H9 (cell line): Measurements from ENCODE around the gene EIF5A2. TPM values are rescaled to one million over a fixed set of nuclear protein-coding genes. Genes with fewer than 3 reads are reported as not detected.

Experiments
- DNase-seq: peaks from one replicate; pipeline ENCODE4 v3.0.0-alpha.2; 2017
- H2AFZ ChIP-seq: one replicate; pipeline ENCODE4 v1.6.1; 2013; ENCODE audit warnings: mild to moderate bottlenecking, low read length, control low read depth, moderate library complexity
- H2AK5ac ChIP-seq: 2 replicates; pipeline ENCODE4 v1.6.1; 2013; ENCODE audit warnings: low read length, control low read depth, mixed read lengths; ENCODE audit not compliant: insufficient read length
- H2BK120ac ChIP-seq: one replicate; pipeline ENCODE4 v1.6.1; 2013; ENCODE audit warnings: low read depth, mild to moderate bottlenecking, low read length, control low read depth, inconsistent platforms; ENCODE audit not compliant: poor library complexity, severe bottlenecking
- H2BK12ac ChIP-seq: 2 replicates; pipeline ENCODE4 v1.6.1; 2013; ENCODE audit warnings: low read length, control low read depth, mixed read lengths, low read depth; ENCODE audit not compliant: insufficient read length
- H2BK15ac ChIP-seq: 2 replicates; pipeline ENCODE4 v1.6.1; 2013; ENCODE audit warnings: low read depth, low read length, control low read depth
- H2BK20ac ChIP-seq: one replicate; pipeline ENCODE4 v1.6.1; 2013; ENCODE audit warnings: low read depth, mild to moderate bottlenecking, low read length, control low read depth, inconsistent platforms; ENCODE audit not compliant: poor library complexity, severe bottlenecking
- H2BK5ac ChIP-seq: 2 replicates; pipeline ENCODE4 v1.6.1; 2013; ENCODE audit warnings: low read length, control low read depth, mixed read lengths; ENCODE audit not compliant: insufficient read length
- H3K14ac ChIP-seq: 2 replicates; pipeline ENCODE4 v1.6.1; 2013; ENCODE audit warnings: low read length, control low read depth; ENCODE audit not compliant: insufficient read depth
- H3K18ac ChIP-seq: 2 replicates; pipeline ENCODE4 v1.6.1; 2013; ENCODE audit warnings: low read depth, mild to moderate bottlenecking, mixed read lengths, low read length, control low read depth; ENCODE audit not compliant: insufficient read length
- H3K23ac ChIP-seq: 2 replicates; pipeline ENCODE4 v1.6.1; 2013; ENCODE audit warnings: low read length, control low read depth, mixed read lengths, low read depth; ENCODE audit not compliant: insufficient read length
- H3K23me2 ChIP-seq: 2 replicates; pipeline ENCODE4 v1.6.1; 2013; ENCODE audit warnings: low read depth, mild to moderate bottlenecking, mixed read lengths, low read length, control low read depth; ENCODE audit not compliant: insufficient read length, poor library complexity, severe bottlenecking
- H3K27ac ChIP-seq: 2 replicates; pipeline ENCODE4 v1.5.1; 2013; ENCODE audit warnings: low read length, control low read depth, mixed read lengths, low read depth; ENCODE audit not compliant: insufficient read length
- H3K27me3 ChIP-seq: 2 replicates; pipeline ENCODE4 v1.6.1; 2013; ENCODE audit warnings: low read length, control low read depth, inconsistent platforms; ENCODE audit not compliant: insufficient read depth
- H3K4ac ChIP-seq: 2 replicates; pipeline ENCODE4 v1.6.1; 2013; ENCODE audit warnings: low read depth, mild to moderate bottlenecking, control low read depth, inconsistent platforms, low read length, moderate library complexity
- H3K4me1 ChIP-seq: 2 replicates; pipeline ENCODE4 v1.6.1; 2013; ENCODE audit warnings: low read length, control low read depth, inconsistent platforms; ENCODE audit not compliant: insufficient read depth
- H3K4me2 ChIP-seq: 2 replicates; pipeline ENCODE4 v1.6.1; 2013; ENCODE audit warnings: low read length, control low read depth, mixed read lengths; ENCODE audit not compliant: insufficient read length, insufficient read depth
- H3K56ac ChIP-seq: 2 replicates; pipeline ENCODE4 v1.6.1; 2013; ENCODE audit warnings: low read depth, mild to moderate bottlenecking, mixed read lengths, low read length, control low read depth; ENCODE audit not compliant: insufficient read length
- H3K79me1 ChIP-seq: 2 replicates; pipeline ENCODE4 v1.6.1; 2013; ENCODE audit warnings: low read depth, mild to moderate bottlenecking, moderate library complexity, low read length, control low read depth, inconsistent platforms; ENCODE audit not compliant: insufficient read depth, poor library complexity, severe bottlenecking
- H3K79me2 ChIP-seq: 2 replicates; pipeline ENCODE4 v1.6.1; 2013; ENCODE audit warnings: low read length, control low read depth, inconsistent platforms; ENCODE audit not compliant: insufficient read depth
- H3K9ac ChIP-seq: 2 replicates; pipeline ENCODE4 v1.6.1; 2013; ENCODE audit warnings: low read length, control low read depth, mixed read lengths; ENCODE audit not compliant: insufficient read length; ENCODE audit errors: extremely low read depth
- H3K9me3 ChIP-seq: one replicate; pipeline ENCODE4 v1.6.1; 2013; ENCODE audit warnings: low read depth, low read length, inconsistent platforms; ENCODE audit not compliant: control insufficient read depth
- H3T11ph ChIP-seq: one replicate; pipeline ENCODE4 v1.6.1; 2013; ENCODE audit warnings: mild to moderate bottlenecking, low read length, control low read depth, inconsistent platforms
- H4K20me1 ChIP-seq: one replicate; pipeline ENCODE4 v1.6.1; 2013; ENCODE audit not compliant: control insufficient read depth, insufficient read length, insufficient read depth
- H4K5ac ChIP-seq: 2 replicates; pipeline ENCODE4 v1.6.1; 2013; ENCODE audit warnings: low read depth, mild to moderate bottlenecking, mixed read lengths, low read length, control low read depth; ENCODE audit not compliant: insufficient read length
- H4K8ac ChIP-seq: replicated peaks from 2 replicates; pipeline ENCODE4 v1.6.1; 2013; ENCODE audit warnings: low read length, control low read depth, mixed read lengths, low read depth; ENCODE audit not compliant: insufficient read length
- H4K91ac ChIP-seq: 2 replicates; pipeline ENCODE4 v1.6.1; 2013; ENCODE audit warnings: low read depth, mild to moderate bottlenecking, moderate library complexity, mixed read lengths, low read length, control low read depth; ENCODE audit not compliant: insufficient read length
- H3K27ac Mint-ChIP-seq, 3 experiments: 2 replicates in 2 of 3; 3 replicates in 1 of 3; pipeline ENCODE4 v1.8.0; 2020 to 2021; ENCODE audit warnings: mixed read lengths in 3 of 3, mild to moderate bottlenecking in 1 of 3, moderate library complexity in 1 of 3
- H3K27me3 Mint-ChIP-seq: 2 replicates; pipeline ENCODE4 v1.8.0; 2021; ENCODE audit warnings: low read depth, mild to moderate bottlenecking, moderate library complexity, mixed read lengths
- H3K36me3 Mint-ChIP-seq, 3 experiments: 2 replicates in 2 of 3; 3 replicates in 1 of 3; pipeline ENCODE4 v1.8.0; 2020 to 2021; ENCODE audit warnings: low read depth in 3 of 3, mixed read lengths in 3 of 3; ENCODE audit not compliant: insufficient read depth in 1 of 3
- H3K4me1 Mint-ChIP-seq, 2 experiments: 2 replicates each; pipeline ENCODE4 v1.8.0; 2020; ENCODE audit warnings: mixed read lengths in 2 of 2
- H3K4me3 Mint-ChIP-seq, 2 experiments: 2 replicates in 1 of 2; 3 replicates in 1 of 2; pipeline ENCODE4 v1.8.0; 2020 to 2021; ENCODE audit warnings: mild to moderate bottlenecking in 2 of 2, mixed read lengths in 2 of 2, moderate library complexity in 1 of 2
- H3K9me3 Mint-ChIP-seq, 2 experiments: 2 replicates in 1 of 2; 3 replicates in 1 of 2; pipeline ENCODE4 v1.8.0; 2020; ENCODE audit warnings: mild to moderate bottlenecking in 2 of 2, mixed read lengths in 2 of 2, moderate library complexity in 1 of 2
- CTCF ChIP-seq: fragments of 200-600 bp; sonication (generic); conservative IDR thresholded peaks from 3 replicates; pipeline ENCODE4 v1.8.0; 2021; ENCODE audit warnings: antibody characterized with exemption, mild to moderate bottlenecking
- WGBS: extraction: QIAGEN DNeasy Blood & Tissue Kit; methylation state at CpG from one replicate; pipeline ENCODE4 v1.1.7; 2013; ENCODE audit warnings: missing lambda C conversion rate, low lambda C conversion rate, mixed read lengths; ENCODE audit not compliant: insufficient read length; ENCODE audit errors: extremely low coverage; 5-methylcytosine and 5-hydroxymethylcytosine counted together
- total RNA-seq: library from RNA; stranded (reverse); gene quantifications from 2 replicates; pipeline ENCODE4 v1.2.1, GENCODE V29; 2021

The EIF5A2 gene
- total RNA-seq, 1 experiment from 2014 or later, result 7.7 TPM

- no peak overlapping the region for H3K4ac ChIP-seq
- no peak overlapping the region for H2BK15ac ChIP-seq
- H4K20me1 ChIP-seq, result no peaks in the 10 kb centered on the region
- no peak for DNase-seq
- no peak overlapping the region for H2AFZ ChIP-seq
- no peak overlapping the region for H3T11ph ChIP-seq
- H3K79me1 ChIP-seq, result no peaks in the 10 kb centered on the region
- H2BK5ac ChIP-seq, result no peak overlapping the region
- H3K79me2 ChIP-seq, result peaks cover under 1% of the 10 kb centered on the region; the same call in 1 of the 2 replicates
- H3K23me2 ChIP-seq, result no peaks in the 10 kb centered on the region
- H2AK5ac ChIP-seq, result no peak overlapping the region
- H3K18ac ChIP-seq, result no peak overlapping the region
- TF ChIP-seq CTCF, result no peak
- H3K36me3 Mint-ChIP-seq, result peaks cover 19 to 41% (median 21%) of the 10 kb centered on the region in 3 experiments
- no peak overlapping the region for H2BK12ac ChIP-seq
- no peaks in the 10 kb centered on the region for H3K4me1 ChIP-seq
- H3K56ac ChIP-seq, result no peak overlapping the region
- H3K27ac ChIP-seq, result no peak overlapping the region
- H3K4me1 Mint-ChIP-seq, result peaks cover 9 to 10% of the 10 kb centered on the region in 2 experiments
- H3K4me2 ChIP-seq, result no peak overlapping the region
- no peaks in the 10 kb centered on the region for H3K9me3 ChIP-seq
- H3K27me3 ChIP-seq, result no peaks in the 10 kb centered on the region
- H3K14ac ChIP-seq, result no peak overlapping the region
- H4K91ac ChIP-seq, result no peak overlapping the region
- WGBS, result no CpG with 5 or more reads among the region's 4 CpGs
- no peaks in the 10 kb centered on the region for H3K9me3 Mint-ChIP-seq
- no peak overlapping the region for H2BK120ac ChIP-seq
- H3K4me3 Mint-ChIP-seq, result no peak overlapping the region
- no peak overlapping the region; a peak in 1 of 7 replicates for H3K27ac Mint-ChIP-seq
- no peak overlapping the region for H4K8ac ChIP-seq
- no peaks in the 10 kb centered on the region for H3K27me3 Mint-ChIP-seq
- no peak overlapping the region for H3K23ac ChIP-seq
- no peak overlapping the region for H2BK20ac ChIP-seq
- H3K9ac ChIP-seq, result no peak overlapping the region
- H4K5ac ChIP-seq, result no peak overlapping the region
Observed at GRCh38 chr3:170863816-170864215, 44.6 kb downstream of the EIF5A2 start.
